Measurements from ENCODE around the gene SYTL2. TPM values are rescaled to one million over a fixed set of nuclear protein-coding genes. Genes with fewer than 3 reads are reported as not detected.

SYTL2 gene
- total and polyA plus RNA-seq, 12 donors: 8.2 to 134 (median 19.4) TPM

DNA sequence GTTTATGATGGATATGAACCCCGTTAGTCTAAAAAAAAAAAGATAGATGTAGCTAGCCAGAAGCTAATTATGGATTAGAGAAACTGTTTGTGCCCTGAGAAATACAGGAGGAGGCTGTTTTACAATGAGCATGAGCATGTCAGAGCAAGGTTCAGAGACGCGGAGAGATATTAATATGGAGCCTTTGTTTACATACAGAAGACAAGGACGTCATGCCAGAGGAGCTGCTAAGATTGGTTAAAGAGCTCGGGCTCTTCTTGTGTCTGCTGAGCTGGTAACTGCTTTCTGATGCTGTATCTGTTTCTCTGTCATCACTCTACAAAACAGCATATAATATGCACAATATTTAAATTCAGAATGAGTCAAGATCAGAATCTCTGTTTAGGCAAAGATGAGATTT lies 100.0 kb downstream of the SYTL2 start:
- Histone ChIP-seq H3K4me1 (replicated peaks in 1 of 2) (no peaks in the 10 kb centered on the region), H3K4me3 (no peak overlapping the region), H3K27ac (no peak overlapping the region), H3K27me3 (no peaks in the 10 kb centered on the region), H3K9me3 (replicated peaks in 1 of 3) (no peaks in the 10 kb centered on the region), H3K36me3 (replicated peaks in 1 of 2) (no peaks in the 10 kb centered on the region)
- DNase-seq: no peak
- TF ChIP-seq, protein P1, sequence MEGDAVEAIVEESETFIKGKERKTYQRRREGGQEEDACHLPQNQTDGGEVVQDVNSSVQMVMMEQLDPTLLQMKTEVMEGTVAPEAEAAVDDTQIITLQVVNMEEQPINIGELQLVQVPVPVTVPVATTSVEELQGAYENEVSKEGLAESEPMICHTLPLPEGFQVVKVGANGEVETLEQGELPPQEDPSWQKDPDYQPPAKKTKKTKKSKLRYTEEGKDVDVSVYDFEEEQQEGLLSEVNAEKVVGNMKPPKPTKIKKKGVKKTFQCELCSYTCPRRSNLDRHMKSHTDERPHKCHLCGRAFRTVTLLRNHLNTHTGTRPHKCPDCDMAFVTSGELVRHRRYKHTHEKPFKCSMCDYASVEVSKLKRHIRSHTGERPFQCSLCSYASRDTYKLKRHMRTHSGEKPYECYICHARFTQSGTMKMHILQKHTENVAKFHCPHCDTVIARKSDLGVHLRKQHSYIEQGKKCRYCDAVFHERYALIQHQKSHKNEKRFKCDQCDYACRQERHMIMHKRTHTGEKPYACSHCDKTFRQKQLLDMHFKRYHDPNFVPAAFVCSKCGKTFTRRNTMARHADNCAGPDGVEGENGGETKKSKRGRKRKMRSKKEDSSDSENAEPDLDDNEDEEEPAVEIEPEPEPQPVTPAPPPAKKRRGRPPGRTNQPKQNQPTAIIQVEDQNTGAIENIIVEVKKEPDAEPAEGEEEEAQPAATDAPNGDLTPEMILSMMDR (IDR thresholded peaks at IDR 0.05): no peak
- no peak for TF ChIP-seq POLR2A (IDR thresholded peaks at IDR 0.05)
- 70 to 86% (median 79%) methylated on average over 5 of the region's 5 CpGs for WGBS, 4 donors
- intact Hi-C loops (cut with DNase I): no loop called here

DNA sequence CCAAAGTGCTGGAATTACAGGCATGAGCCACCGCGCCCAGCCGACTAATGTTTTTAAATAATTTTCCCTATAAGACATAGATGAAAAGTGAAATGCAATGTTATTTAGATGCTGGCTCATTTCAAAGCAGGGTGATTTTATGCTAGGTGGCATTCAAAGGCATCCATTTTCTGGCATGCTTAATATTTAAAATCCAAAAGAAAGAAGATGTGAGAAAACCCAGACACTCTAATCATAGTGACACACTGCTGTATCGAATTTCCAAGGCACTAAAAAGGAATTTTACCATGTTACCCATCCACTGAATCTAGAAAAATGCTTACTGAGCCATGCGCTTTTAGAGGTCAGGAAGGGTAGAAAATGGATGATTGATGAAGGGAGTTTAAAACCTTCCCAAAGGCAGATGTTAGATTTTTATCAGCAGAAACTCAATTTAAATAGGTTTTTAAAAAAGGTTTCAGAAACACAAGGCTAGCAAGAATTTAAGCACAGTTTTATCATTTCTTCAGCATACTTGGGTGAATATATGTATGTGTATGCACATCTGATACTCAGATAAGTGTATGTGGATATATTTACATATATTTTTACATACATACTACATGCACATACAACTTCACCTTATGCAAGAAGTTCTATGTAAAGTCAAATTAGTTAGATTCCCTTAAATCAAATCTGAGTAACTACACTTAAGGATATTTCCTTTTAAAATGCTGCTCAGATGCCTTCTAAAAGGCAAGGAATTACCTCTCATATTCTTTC lies 100.8 kb downstream of the SYTL2 start:
- no peak for TF ChIP-seq POLR2A (IDR thresholded peaks at IDR 0.05)
- TF ChIP-seq, protein P1 (IDR thresholded peaks at IDR 0.05): no peak
- no peaks in the 10 kb centered on the region for H3K36me3 ChIP-seq (replicated peaks in 1 of 2)
- H3K4me3 ChIP-seq: no peak overlapping the region
- no peak overlapping the region for H3K27ac ChIP-seq
- 88 to 93% (median 92%) methylated on average over 5 of the region's 5 CpGs for WGBS, 4 donors
- no peaks in the 10 kb centered on the region for H3K27me3 ChIP-seq
- intact Hi-C loops (cut with DNase I): no loop called here
- no peaks in the 10 kb centered on the region for H3K9me3 ChIP-seq (replicated peaks in 1 of 3)
- no peaks in the 10 kb centered on the region for H3K4me1 ChIP-seq (replicated peaks in 1 of 2)
- DNase-seq: no peak

DNA sequence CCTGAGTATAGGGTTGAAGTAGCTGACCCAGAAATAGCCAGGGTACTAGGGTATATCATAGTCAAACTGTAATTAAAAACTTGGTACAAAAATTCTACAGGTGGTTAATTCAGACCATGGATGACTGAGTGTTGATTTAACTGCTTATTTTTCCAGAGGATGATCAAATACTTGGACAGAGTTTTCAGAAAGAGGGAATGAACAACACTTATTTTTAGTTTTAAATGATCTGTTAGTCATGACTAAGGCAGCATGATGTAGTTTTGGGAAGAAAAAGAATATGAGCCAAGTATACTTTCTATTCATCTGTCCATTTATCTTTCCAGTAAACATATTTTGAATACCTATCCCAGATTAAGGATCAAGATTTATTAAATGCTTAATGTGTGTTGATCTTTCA lies 105.1 kb downstream of the SYTL2 start:
- no peaks in the 10 kb centered on the region for H3K4me1 ChIP-seq (replicated peaks in 1 of 2)
- TF ChIP-seq POLR2A (IDR thresholded peaks at IDR 0.05): no peak
- H3K9me3 ChIP-seq (replicated peaks in 1 of 3): no peaks in the 10 kb centered on the region
- intact Hi-C loops (cut with DNase I): no loop called here
- no peak overlapping the region for H3K27ac ChIP-seq
- no peak for DNase-seq
- no peak overlapping the region for H3K4me3 ChIP-seq
- no peaks in the 10 kb centered on the region for H3K36me3 ChIP-seq (replicated peaks in 1 of 2)
- no peaks in the 10 kb centered on the region for H3K27me3 ChIP-seq

DNA sequence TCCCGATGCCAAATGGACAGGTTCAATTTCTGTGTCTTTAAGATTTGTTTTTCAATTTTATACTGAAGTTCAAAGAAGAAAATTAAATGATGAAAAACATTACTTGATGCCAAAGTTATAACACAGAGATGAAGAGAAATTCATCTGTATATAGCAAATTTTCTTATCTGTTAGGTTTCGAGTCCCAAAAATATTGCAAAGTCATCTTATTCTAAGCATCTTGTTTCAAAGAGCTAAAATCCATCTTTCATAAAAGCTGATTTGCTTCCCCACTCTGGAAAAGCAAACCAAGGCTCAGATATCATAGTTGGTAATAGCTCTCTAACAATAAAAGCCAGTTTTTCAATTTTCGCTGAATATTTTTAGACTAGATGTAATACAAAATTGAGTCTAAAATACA lies 106.0 kb downstream of the SYTL2 start:
- H3K4me3 ChIP-seq: no peak overlapping the region
- H3K27me3 ChIP-seq: no peaks in the 10 kb centered on the region
- H3K36me3 ChIP-seq (replicated peaks in 1 of 2): no peaks in the 10 kb centered on the region
- no peaks in the 10 kb centered on the region for H3K4me1 ChIP-seq (replicated peaks in 1 of 2)
- no peaks in the 10 kb centered on the region for H3K9me3 ChIP-seq (replicated peaks in 1 of 3)
- TF ChIP-seq, protein P1 (IDR thresholded peaks at IDR 0.05): no peak
- TF ChIP-seq POLR2A (IDR thresholded peaks at IDR 0.05): no peak
- intact Hi-C loops (cut with DNase I): no loop called here
- no peak for DNase-seq
- no peak overlapping the region for H3K27ac ChIP-seq
- 94 to 99% (median 98%) methylated on average over 3 of the region's 3 CpGs for WGBS, 4 donors

All from adrenal gland (tissue), 12 donors.